NCI-H2107 treated with DMSO at 0.1 percent for 48 hours (cell line): ENCODE measurements around the gene DCPS.
"Not testable (repeated sequence)": the region's sequence is repeated elsewhere in the genome, so short reads cannot be mapped to it uniquely, and the experiment has no call there.

Experiments
- DNase-seq: peaks from one replicate; lab custom pipeline; 2025; ENCODE audit not compliant: unreplicated experiment; lab: John Stamatoyannopoulos, UW

DCPS gene

GRCh38 chr11:126344141-126345080 lies 40.6 kb downstream of the DCPS start:
- DNase-seq = no peak

- no peak for DNase-seq
Measured at GRCh38 chr11:126345283-126345682, 41.4 kb downstream of the DCPS start.

GRCh38 chr11:126345759-126346585 lies 42.1 kb downstream of the DCPS start:
- DNase-seq = no peak

- no peak for DNase-seq
Measured at GRCh38 chr11:126346586-126346940, 42.7 kb downstream of the DCPS start.

- not testable (repeated sequence) for DNase-seq
Measured at GRCh38 chr11:126346946-126347345, 43.1 kb downstream of the DCPS start.

- DNase-seq = no peak
Measured at GRCh38 chr11:126347751-126348668, 44.1 kb downstream of the DCPS start.

GRCh38 chr11:126348806-126349582 lies 45.1 kb downstream of the DCPS start:
- DNase-seq = no peak

- DNase-seq = no peak
Measured at GRCh38 chr11:126350836-126351235, 47.0 kb downstream of the DCPS start.

- DNase-seq = no peak
Measured at GRCh38 chr11:126352163-126352562, 48.3 kb downstream of the DCPS start.

GRCh38 chr11:126352934-126353801 lies 49.3 kb downstream of the DCPS start:
- DNase-seq = no peak

GRCh38 chr11:126354631-126355323 lies 50.9 kb downstream of the DCPS start:
- DNase-seq = no peak

- DNase-seq = no peak
Measured at GRCh38 chr11:126355324-126355925, 51.6 kb downstream of the DCPS start, which contains the start of gene ST3GAL4. Gene ST3GAL4, plus strand, starts transcription at chr11:126355686. Its CDS starts 50,470 bp downstream, at chr11:126406156.

- DNase-seq = no peak
Measured at GRCh38 chr11:126355926-126356897, 52.4 kb downstream of the DCPS start.

- no peak for DNase-seq
Measured at GRCh38 chr11:126357055-126357962, 53.4 kb downstream of the DCPS start.

- no peak for DNase-seq
Measured at GRCh38 chr11:126357969-126358762, 54.3 kb downstream of the DCPS start.
